A673 (cell line): ENCODE data around the gene GPR156. TPM values are rescaled to one million over a fixed set of nuclear protein-coding genes. Genes with fewer than 3 reads are reported as not detected.

Experiments used
- BruUV-seq: library from RNA; stranded (reverse); fragments of 400-500 nt; replicated peaks from 2 replicates; lab custom pipeline; 2021; lab: Mats Ljungman, UMichigan
- CTCF ChIA-PET: fragments of 300-600 bp; sonication (Branson Sonifier 250); formaldehyde crosslinking; loops from one replicate; lab custom pipeline; 2022; ENCODE audit warnings: antibody characterized with exemption; lab: Charles Lee
- POLR2A ChIA-PET: fragments of 300-600 bp; sonication (Branson Sonifier 250); formaldehyde crosslinking; loops from one replicate; lab custom pipeline; 2022; ENCODE audit warnings: antibody characterized with exemption; ENCODE audit not compliant: low non-redundant PET; lab: Charles Lee
- DNase-seq: peaks from one replicate; pipeline ENCODE4 v3.0.0-alpha.2; 2015; ENCODE audit warnings: low spot score
- H3K27ac ChIP-seq: fragments of 200-600 bp; sonication (generic); 2 replicates; pipeline ENCODE4 v1.5.1; 2016; ENCODE audit warnings: mixed run types, low read depth, mild to moderate bottlenecking, mixed read lengths, antibody characterized with exemption, low read length; ENCODE audit not compliant: poor library complexity, severe bottlenecking
- H3K27me3 ChIP-seq: fragments of 200-600 bp; sonication (generic); replicated peaks from 2 replicates; pipeline ENCODE4 v1.6.1; 2017; ENCODE audit warnings: mixed run types, low read depth, mild to moderate bottlenecking, mixed read lengths, antibody characterized with exemption, low read length; ENCODE audit not compliant: insufficient read depth, poor library complexity
- H3K36me3 ChIP-seq: fragments of 200-600 bp; sonication (generic); 2 replicates; pipeline ENCODE4 v1.6.1; 2016; ENCODE audit warnings: mixed run types, mild to moderate bottlenecking, mixed read lengths, antibody characterized with exemption, low read length; ENCODE audit not compliant: insufficient read depth, poor library complexity, severe bottlenecking
- H3K4me1 ChIP-seq: fragments of 200-600 bp; sonication (generic); 2 replicates; pipeline ENCODE4 v1.6.1; 2017; ENCODE audit warnings: mixed run types, mild to moderate bottlenecking, mixed read lengths, antibody characterized with exemption, low read length; ENCODE audit not compliant: insufficient read depth, poor library complexity, severe bottlenecking
- H3K4me3 ChIP-seq: fragments of 200-600 bp; sonication (generic); 2 replicates; pipeline ENCODE4 v1.5.1; 2016; ENCODE audit warnings: low read depth, mixed run types, mild to moderate bottlenecking, mixed read lengths, low read length; ENCODE audit not compliant: poor library complexity, severe bottlenecking
- H3K9me3 ChIP-seq: fragments of 200-600 bp; sonication (generic); 2 replicates; pipeline ENCODE4 v1.6.1; 2016; ENCODE audit warnings: mixed run types, low read depth, mild to moderate bottlenecking, mixed read lengths, antibody characterized with exemption, low read length; ENCODE audit not compliant: poor library complexity, severe bottlenecking
- CTCF ChIP-seq: fragments of 300-800, 200-600 bp; sonication (generic); conservative IDR thresholded peaks from 2 replicates; pipeline ENCODE4 v1.5.1; 2017; ENCODE audit warnings: low read depth, mild to moderate bottlenecking, antibody characterized with exemption, low read length, moderate library complexity, mixed read lengths
- EZH2 ChIP-seq: fragments of 200-600 bp; sonication (generic); IDR thresholded peaks from 2 replicates; pipeline ENCODE4 v1.6.1; 2017; ENCODE audit warnings: borderline replicate concordance, low read depth, mild to moderate bottlenecking, mixed read lengths, antibody characterized with exemption, low read length; ENCODE audit not compliant: poor library complexity, severe bottlenecking
- intact Hi-C: fragments of 100-400 bp; cut with micrococcal nuclease; formaldehyde crosslinking; loops from one replicate; pipeline ENCODE4 v1.10.0; 2022; ENCODE audit not compliant: unreplicated experiment
- total RNA-seq: library from RNA; stranded (reverse); gene quantifications from 2 replicates; pipeline ENCODE4 v1.2.3, GENCODE V29; 2021

GPR156 gene
- total RNA-seq, 1 experiment from 2014 or later: 0.62 TPM

GRCh38 chr3:120139140-120139539 lies 145.9 kb downstream of the GPR156 start:
- no peaks in the 10 kb centered on the region for H3K27me3 ChIP-seq
- H3K4me1 ChIP-seq: no peaks in the 10 kb centered on the region
- no peaks in the 10 kb centered on the region for H3K9me3 ChIP-seq
- H3K27ac ChIP-seq: no peak overlapping the region
- no peak for DNase-seq
- no peaks in the 10 kb centered on the region for H3K36me3 ChIP-seq
- intact Hi-C loops: no loop called here
- no peak overlapping the region for H3K4me3 ChIP-seq
- BruUV-seq: no TSS peak
- ChIA-PET CTCF (no interaction called here), POLR2A (no interaction called here)
- TF ChIP-seq CTCF (no peak), EZH2 (no peak)

- TF ChIP-seq CTCF: no peak
- no peak for TF ChIP-seq EZH2
- ChIA-PET POLR2A (no interaction called here), CTCF (no interaction called here)
- DNase-seq: no peak
- H3K27ac ChIP-seq: no peak overlapping the region
- H3K36me3 ChIP-seq: no peaks in the 10 kb centered on the region
- no TSS peak for BruUV-seq
- H3K4me3 ChIP-seq: no peak overlapping the region
- no peaks in the 10 kb centered on the region for H3K27me3 ChIP-seq
- no peaks in the 10 kb centered on the region for H3K4me1 ChIP-seq
- intact Hi-C loops: no loop called here
- H3K9me3 ChIP-seq: no peaks in the 10 kb centered on the region
Observed at GRCh38 chr3:120137548-120137947, 147.5 kb downstream of the GPR156 start.

GRCh38 chr3:120130656-120131055 lies 154.4 kb downstream of the GPR156 start:
- intact Hi-C loops: no loop called here
- H3K4me3 ChIP-seq: no peak overlapping the region
- CTCF ChIA-PET: no interaction called here
- POLR2A ChIA-PET: no interaction called here
- H3K4me1 ChIP-seq: no peaks in the 10 kb centered on the region
- no TSS peak for BruUV-seq
- no peak for DNase-seq
- H3K36me3 ChIP-seq: no peaks in the 10 kb centered on the region
- H3K27ac ChIP-seq: no peak overlapping the region
- no peak for TF ChIP-seq CTCF
- no peak for TF ChIP-seq EZH2
- H3K27me3 ChIP-seq: no peaks in the 10 kb centered on the region
- no peaks in the 10 kb centered on the region for H3K9me3 ChIP-seq
